ENCODE results near the gene RTL10. TPM values are rescaled to one million over a fixed set of nuclear protein-coding genes. Genes with fewer than 3 reads are reported as not detected.

RTL10 gene
- total and polyA plus RNA-seq, 2 of the 4 experiments (the other 2 are of a cell fraction): 8.6 to 12.1 TPM

DNA sequence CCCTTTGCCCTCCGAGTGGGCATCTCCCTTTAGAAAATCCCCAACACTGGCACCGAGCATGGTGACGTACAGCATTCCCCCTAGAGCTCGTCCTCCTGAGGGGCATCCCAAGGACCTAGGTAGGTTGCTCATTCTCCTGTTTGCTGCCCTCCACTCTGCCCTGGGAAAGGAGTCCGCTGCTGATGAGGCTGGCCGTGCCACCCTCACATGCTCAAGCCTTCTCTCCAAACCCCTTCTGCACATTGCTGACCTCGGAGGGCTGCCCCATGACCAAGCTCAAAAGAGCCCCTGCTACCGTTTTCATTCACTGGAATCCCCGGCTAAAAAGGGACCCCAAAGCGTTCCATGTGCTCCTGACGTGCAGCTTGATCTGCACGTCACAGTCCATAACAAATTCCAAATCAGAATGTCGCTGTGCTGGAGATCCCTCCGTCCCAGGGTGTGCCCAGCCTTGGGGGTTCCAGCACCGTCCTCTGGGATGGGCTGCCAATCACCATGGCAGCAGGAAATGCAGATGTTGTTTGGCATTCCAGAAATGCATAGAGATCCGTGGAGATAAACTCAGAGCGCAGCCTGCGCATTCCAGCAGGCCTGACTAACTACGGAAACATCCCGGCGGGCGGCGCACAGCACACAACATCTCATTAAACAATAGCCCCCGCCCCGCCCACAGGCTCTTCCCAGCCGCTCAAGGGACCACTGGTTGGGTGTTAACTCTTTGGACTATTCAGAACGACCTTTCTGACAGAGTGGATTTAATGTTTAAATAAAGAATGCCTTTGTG is 26.3 kb upstream of the RTL10 start:
- Histone ChIP-seq H4K8ac (ENCODE audit: low read depth in 2 of 2, low read length in 2 of 2) (peak overlapping the region; percentile 93 to 96), H3K27ac (ENCODE audit: insufficient read depth, low read length) (peak overlapping the region; percentile 93), H2BK120ac (ENCODE audit: low read depth, low read length) (peak overlapping the region; percentile 100), H2BK5ac (ENCODE audit: low read depth, low read length, poor library complexity, severe bottlenecking) (peak overlapping the region; percentile 98), H3K9me1 (ENCODE audit: insufficient read depth, low read length) (peaks cover 57% of the 10 kb centered on the region), H3K9ac (ENCODE audit: low read depth, low read length) (peak overlapping the region; percentile 12; the same call in 1 of the 2 replicates), H4K5ac (ENCODE audit: low read depth, low read length) (peak overlapping the region; percentile 68), H3K27me3 (ENCODE audit: control insufficient read depth, insufficient read depth, low read length) (no peaks in the 10 kb centered on the region), H3K4me3 (ENCODE audit: insufficient read depth, low read depth, low read length) (no peak overlapping the region), H2AFZ (replicated peaks; ENCODE audit: low read length, poor library complexity) (peak overlapping the region; percentile 65), H3K14ac (replicated peaks; ENCODE audit: low read depth, low read length) (peak overlapping the region; percentile 96), H3K4me1 (ENCODE audit: control insufficient read depth, insufficient read depth, low read length) (peaks cover 56% of the 10 kb centered on the region), H3K4ac (ENCODE audit: low read depth, low read length) (peak overlapping the region; percentile 99), H3K18ac (ENCODE audit: low read depth, low read length) (peak overlapping the region; percentile 58), H4K20me1 (ENCODE audit: insufficient read depth, low read length) (peaks cover 4% of the 10 kb centered on the region), H3K79me1 (ENCODE audit: low read depth in 1 of 2, low read length in 2 of 2) (peaks cover 18 to 55% of the 10 kb centered on the region in 2 experiments), H3K23ac (ENCODE audit: low read depth, low read length) (peak overlapping the region; percentile 96), H2BK15ac (ENCODE audit: low read depth, low read length) (peak overlapping the region; percentile 95), H4K91ac (ENCODE audit: insufficient read depth, low read depth, low read length) (peak overlapping the region; percentile 100), H3K56ac (ENCODE audit: extremely low read depth, insufficient read depth, low read length) (peak overlapping the region; percentile 68), H3K36me3 (ENCODE audit: control insufficient read depth, insufficient read depth, low read length) (no peaks in the 10 kb centered on the region), H3K4me2 (ENCODE audit: low read depth, low read length) (peak overlapping the region; percentile 51), H2AK5ac (ENCODE audit: low read depth, low read length) (peak overlapping the region; percentile 99), H3K9me3 (ENCODE audit: control insufficient read depth, insufficient read depth, low read length) (no peaks in the 10 kb centered on the region), H2AK9ac (replicated peaks; ENCODE audit: low read depth, low read length, poor library complexity) (peak overlapping the region; percentile 97), H2BK20ac (ENCODE audit: low read depth, low read length) (peak overlapping the region; percentile 100)
- DNase-seq (peak; percentile 94), ATAC-seq (ENCODE audit: low read depth) (peak; percentile 89)
- in situ Hi-C loops (cut with MboI; ENCODE audit: low sequenced_read_pairs) (no loop called here), dilution Hi-C loops (cut with HindIII; ENCODE audit: low sequenced_read_pairs, unreplicated experiment) (no loop called here), intact Hi-C loops (cut with micrococcal nuclease) (no loop called here)
- no TSS peak for BruUV-seq (replicated peaks)
- WGBS, 2 experiments (ENCODE audit: extremely low coverage in 2 of 2, insufficient read length in 1 of 2): 38% methylated on average over 10 of the region's 27 CpGs; no CpG with 5 or more reads in 1 of the 2 experiments
- ChIA-PET POLR2A (ENCODE audit: unreplicated experiment) (no interaction called here), CTCF (interaction anchor here (1.6 kb wide), 1 partner anchor 11 kb away, joined by 3 read pairs; no protein-coding TSS in a partner anchor)
- TF ChIP-seq NFE2L2 (IDR thresholded peaks at IDR 0.05; ENCODE audit: low read depth, low read length) (no peak), RFX5 (IDR thresholded peaks at IDR 0.05; ENCODE audit: low read depth, low read length) (no peak), RAD21 (IDR thresholded peaks at IDR 0.05; ENCODE audit: low read length) (no peak), MXI1 (IDR thresholded peaks at IDR 0.05; ENCODE audit: borderline replicate concordance, low read depth, low read length) (no peak), FOS (IDR thresholded peaks at IDR 0.05; ENCODE audit: low read depth, low read length) (peak; percentile 57; the same call in 1 of the 2 replicates), RCOR1 (IDR thresholded peaks at IDR 0.05; ENCODE audit: insufficient replicate concordance, low read length) (peak; percentile 54), BHLHE40 (IDR thresholded peaks at IDR 0.05; ENCODE audit: low read depth, low read length) (peak; percentile 43), ELK1 (IDR thresholded peaks at IDR 0.05; ENCODE audit: borderline replicate concordance, low read depth, low read length) (no peak), CEBPB (IDR thresholded peaks at IDR 0.05; ENCODE audit: low read depth, low read length) (no peak), USF2 (IDR thresholded peaks at IDR 0.05; ENCODE audit: low read depth, low read length) (no peak), CTCF (conservative IDR thresholded peaks at IDR 0.05; ENCODE audit: low read depth, low read length) (no peak), CHD1 (IDR thresholded peaks at IDR 0.05; ENCODE audit: low read depth, low read length) (no peak), MAZ (IDR thresholded peaks at IDR 0.05; ENCODE audit: borderline replicate concordance, low read depth, low read length) (peak; percentile 64; the same call in 1 of the 2 replicates)
